Endometrium (tissue), 2 donors: ENCODE measurements around the gene WAPL.

Experiments used
- FAIRE-seq: peaks from 2 replicates; lab custom pipeline; 2012; peaks lifted over from hg19 to GRCh38; lab: Jason Lieb, UNC
- donor health status: control.
- donor health status: control.

Gene WAPL

DNA sequence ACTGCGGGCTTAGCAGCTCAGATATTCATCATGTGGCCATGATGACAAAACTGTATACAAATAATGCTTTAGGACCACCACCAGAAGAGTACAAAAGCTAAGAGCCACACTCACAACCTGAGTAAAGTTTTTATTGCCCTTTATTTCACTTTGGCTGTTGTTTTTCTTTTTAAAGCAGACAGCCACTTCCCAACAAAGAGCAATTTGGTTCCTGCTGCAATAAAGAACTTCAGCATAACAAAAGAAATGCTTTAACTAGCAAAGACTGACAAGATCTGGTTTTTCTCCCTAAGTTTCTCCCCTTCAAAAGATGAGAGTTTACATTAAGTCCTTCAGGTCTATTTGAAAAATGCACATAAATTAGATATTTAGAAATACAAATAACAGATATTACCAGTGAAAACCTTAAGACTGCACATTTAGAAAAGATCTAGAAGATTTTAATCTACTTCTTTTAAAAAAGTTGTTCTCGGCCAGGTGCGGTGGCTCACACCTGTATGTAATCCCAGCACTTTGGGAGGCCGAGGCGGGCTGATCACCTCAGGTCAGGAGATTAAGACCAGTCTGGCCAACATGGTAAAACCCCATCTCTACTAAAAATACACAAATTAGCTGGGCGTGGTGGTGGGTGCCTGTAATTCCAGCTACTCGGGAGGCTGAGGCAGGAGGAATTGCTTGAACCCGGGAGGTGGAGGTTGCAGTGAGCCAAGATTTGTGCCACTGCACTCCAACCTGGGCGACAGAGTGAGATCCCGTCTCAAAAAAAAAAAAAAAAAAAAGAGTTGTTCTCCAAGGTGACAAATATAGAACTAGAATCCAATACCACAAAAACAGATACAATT, 59.4 kb downstream of the WAPL start:
- FAIRE-seq, result no peak

- FAIRE-seq, result no peak
Measured at GRCh38 chr10:86451604-86451960, 70.0 kb downstream of the WAPL start.

DNA sequence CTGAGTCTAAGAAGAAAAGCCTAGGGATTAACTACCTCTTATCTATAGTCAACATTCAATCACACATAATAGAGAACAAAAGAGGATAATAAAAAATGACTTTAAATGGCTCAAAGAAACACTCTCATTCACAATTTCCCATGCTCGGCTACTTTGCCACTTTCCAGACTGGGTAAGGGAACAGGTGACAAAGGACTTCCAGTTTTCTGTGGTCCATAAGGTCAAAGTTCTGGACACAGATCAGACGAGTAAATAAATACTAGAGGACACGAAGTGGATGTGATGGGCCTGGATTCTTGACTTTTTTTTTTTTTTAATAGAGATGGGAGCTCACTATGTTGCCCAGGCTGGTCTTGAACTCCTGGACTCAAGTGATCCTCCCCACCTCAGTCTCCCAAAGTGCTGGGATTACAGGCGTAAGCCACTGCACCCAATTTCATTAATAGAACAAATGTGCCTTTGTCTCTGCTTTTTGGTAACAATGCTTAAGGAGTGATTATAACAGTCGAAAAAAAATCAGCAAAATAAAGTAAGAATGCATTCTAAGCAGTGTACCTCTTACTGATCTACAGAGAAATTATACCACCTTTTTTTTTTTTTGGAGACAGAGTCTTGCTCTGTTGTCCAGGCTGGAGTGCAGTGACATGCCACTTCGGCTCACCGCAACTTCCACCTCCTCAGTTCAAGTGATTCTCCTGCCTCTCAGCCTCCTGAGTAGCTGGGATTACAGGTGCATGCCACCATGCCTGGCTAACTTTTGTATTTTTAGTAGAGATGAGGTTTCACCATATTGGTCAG, 70.6 kb downstream of the WAPL start:
- FAIRE-seq, result no peak

- no peak for FAIRE-seq
Measured at GRCh38 chr10:86449926-86450558, 71.5 kb downstream of the WAPL start.

- no peak for FAIRE-seq
Measured at GRCh38 chr10:86447432-86447831, 74.2 kb downstream of the WAPL start.

GRCh38 chr10:86446987-86447386, 74.6 kb downstream of the WAPL start:
- no peak for FAIRE-seq

GRCh38 chr10:86446440-86446839, 75.2 kb downstream of the WAPL start:
- no peak for FAIRE-seq

DNA sequence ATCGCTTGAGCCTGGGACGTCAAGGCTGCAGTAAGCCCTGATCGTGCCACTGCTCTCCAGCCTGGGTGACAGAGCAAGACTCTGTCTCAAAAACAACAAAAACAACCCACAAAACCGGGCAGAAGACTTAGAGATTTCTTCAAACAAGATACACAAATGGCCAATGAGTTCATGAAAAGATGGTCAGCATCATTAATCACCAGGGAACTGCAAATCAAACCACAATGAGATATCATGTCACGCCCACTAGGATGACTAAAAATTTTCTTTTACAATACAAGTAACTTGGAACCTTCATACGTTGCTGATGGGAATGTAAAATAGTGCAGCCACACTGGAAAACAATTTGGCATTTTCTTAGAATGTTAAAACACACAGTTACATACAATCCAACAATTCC, 77.7 kb downstream of the WAPL start:
- FAIRE-seq, result no peak

DNA sequence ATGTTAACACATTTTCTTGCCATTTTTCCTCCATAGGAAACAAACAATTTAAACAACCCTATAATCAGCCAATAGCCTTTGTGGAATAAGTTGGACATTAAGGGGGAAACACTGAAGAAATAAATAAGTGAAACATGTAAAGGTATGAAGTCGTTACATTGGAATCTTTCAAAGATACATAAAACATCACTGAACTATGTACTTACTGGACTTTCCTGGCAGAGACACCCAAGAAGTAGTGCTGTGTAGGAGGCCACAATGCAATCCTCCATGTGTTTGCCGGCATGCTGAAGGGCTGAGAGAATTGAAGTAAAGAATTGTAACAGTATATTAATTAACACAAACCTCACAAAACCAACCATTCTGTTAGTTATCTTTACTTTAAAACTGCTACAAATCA, 78.5 kb downstream of the WAPL start:
- no peak for FAIRE-seq

DNA sequence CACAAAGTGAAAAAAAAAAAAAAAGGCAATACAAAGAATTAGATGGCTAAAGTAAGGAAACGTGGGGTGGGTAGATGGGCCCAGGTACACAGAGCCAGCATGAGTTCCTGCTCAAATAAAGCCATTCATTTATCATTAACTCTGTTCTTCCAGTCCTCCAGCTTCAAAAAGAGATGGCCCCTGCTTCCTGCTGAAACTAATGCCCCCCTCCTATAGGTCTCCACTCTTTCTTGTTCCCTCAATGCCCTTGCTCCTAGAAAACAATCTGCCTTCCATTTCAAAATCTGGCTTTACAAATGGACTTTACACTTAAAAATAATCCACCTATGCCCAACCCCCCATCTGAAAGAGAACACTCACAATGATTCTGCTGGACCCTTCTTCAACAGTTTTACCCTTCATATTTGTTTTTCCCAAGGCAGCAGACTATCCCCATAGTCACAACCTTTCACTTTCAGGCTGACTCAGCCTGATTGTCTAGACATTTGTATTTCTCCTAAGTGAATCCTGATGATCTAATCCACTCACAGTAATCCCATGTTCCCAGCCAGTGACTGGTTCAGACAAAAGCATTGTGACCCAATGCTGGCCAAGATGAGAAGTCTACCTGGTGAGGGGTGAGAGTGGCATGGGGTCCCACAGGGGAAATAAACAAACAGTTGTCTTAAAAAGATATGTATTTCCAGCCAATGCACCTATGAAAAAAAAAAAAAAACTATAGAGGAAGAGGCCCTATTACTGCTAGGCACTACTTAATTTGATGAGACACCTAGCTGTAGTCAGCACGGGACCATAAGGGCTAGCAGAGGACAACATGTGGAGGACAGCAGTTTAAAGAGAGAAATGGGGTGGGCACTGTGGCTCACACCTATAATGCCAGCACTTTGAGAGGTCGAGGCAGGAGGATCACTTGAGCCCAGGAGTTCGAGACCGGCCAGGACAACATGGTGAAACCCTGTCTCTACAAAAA, 80.4 kb downstream of the WAPL start:
- no peak for FAIRE-seq

GRCh38 chr10:86439544-86439943, 82.0 kb downstream of the WAPL start:
- FAIRE-seq, result no peak

GRCh38 chr10:86438091-86438749, 83.4 kb downstream of the WAPL start:
- FAIRE-seq, result no peak

DNA sequence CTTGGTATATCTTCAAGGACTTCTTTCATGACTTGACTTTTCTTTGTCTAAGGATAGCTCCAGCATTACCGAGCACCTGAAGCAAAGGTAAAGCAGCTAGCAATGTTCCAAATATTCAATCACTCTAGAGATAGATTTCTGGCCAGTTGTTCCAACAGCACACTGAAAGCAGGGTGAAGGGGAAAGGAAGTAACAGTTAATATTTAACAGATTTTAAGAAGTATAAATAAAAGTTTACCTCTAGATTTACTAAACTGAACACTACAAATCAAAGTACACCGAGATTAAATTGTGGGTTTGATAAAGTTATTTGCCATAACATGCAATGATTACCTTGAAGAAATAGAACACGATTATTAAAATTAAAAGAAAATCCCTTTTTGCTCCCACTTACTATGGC, 84.1 kb downstream of the WAPL start:
- FAIRE-seq, result no peak

DNA sequence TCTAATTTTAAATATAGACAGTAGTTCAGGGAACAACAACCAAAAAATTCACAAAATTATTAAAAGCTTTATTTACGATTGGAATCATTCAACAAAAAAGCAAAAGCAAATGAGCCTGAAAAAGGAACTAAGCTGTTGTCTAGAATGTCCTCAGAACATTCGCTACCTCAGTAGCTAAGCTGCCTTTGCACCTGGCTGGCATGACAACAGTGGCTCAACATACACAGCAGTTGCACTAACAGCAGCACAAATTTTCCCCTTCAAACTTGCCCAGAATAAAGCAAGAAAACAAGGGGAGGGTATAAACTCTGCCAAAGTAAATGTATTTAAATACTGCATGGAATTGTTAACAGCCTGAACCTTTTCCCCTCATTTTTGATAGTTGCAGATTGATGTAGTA, 84.6 kb downstream of the WAPL start:
- no peak for FAIRE-seq

DNA sequence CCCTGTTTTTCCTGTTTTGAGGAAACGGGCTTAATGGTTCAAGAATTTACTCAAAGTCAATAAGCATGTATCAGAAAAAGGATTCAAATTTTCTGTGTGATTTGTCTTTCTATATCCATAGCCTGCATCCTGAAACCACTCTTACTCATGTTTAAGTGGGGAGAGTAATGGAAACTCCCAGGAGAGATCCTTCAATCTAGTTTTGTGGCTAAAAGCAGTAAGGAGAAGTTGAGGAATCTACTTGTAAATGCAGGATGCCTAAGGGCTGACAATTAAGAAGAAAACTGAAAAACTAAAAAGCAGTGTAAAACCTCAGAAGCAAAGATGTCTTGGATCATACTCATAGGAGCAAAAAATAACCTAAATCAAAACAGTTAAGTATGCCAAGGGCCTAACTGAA, 86.9 kb downstream of the WAPL start:
- no peak for FAIRE-seq

GRCh38 chr10:86423739-86424138, 97.9 kb downstream of the WAPL start:
- FAIRE-seq, result no peak

DNA sequence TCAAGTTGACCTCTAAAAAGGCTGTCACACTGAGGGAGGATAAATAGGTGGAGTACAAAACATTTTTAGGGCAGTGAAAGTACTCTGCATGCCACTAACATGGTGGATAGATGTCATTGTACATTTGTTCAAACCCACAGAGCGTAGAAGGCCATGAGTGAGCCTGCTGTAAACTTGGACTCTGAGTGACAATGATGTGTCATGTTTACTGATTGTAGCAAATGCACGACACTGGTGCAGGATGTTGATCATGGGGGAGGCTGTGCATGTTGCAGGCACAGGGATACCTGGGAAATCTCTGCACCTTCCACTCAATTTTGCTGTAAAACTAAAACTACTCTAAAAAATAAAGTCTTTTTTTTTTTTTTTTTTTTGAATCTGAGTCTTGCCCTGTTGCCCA, 102.5 kb downstream of the WAPL start:
- FAIRE-seq, result no peak

- no peak for FAIRE-seq
Measured at GRCh38 chr10:86415583-86415982, 106.0 kb downstream of the WAPL start.

DNA sequence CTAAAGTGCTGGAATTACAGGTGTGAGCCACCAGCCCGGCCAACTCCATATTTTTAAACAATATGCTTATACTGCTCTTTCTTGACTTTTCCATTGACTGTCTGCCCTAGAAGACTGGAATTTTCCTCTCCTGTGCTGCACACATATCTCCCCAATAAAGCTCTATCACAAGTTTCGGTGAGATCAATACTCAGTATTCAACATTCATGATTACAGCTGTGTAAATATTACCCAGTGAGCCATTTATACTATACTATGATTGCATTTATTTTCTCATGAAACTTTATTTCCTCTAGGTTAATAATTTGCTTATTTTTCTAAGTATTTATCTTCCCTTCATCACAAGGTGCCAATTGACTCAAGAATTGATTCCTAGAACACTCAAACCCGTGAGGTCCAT, 106.5 kb downstream of the WAPL start:
- no peak for FAIRE-seq

DNA sequence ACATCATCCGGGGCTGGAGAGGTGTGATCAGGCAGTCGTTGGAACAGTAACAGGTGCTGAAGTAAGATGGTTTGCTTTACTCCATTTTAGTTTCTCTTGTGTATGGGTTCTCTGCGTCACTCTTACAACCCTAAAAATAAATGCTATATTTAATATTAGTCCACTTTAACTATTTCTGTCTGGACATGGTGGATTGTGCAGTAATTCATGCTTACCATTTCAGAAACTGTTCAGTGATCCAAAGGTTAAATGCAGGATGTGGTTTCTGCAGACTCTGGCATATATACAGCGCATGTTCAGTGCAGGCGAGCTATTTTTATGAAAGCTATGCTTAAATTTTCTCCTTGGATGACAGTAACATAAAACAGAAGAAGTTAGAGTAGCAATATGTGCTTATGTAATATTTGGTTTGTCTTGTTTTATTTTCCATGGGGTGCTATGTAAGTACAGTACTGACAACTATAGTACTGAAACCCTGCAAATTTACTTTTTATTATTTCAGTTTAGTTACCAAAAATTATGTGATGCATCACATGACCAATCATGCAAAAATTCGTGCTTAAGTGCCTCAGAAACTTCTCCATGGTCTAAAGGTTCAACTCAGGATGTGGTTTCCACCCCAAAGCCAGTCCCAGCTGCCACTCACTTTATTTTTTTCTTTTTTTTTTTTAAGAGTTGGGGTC, 108.4 kb downstream of the WAPL start:
- FAIRE-seq, result no peak
